HEK293 (cell line): ENCODE measurements around the gene INPP5A.

Experiments
- CTCF ChIP-seq: fragments of 450-650 bp; formaldehyde crosslinking; IDR thresholded peaks from 2 replicates; pipeline ENCODE4 v1.5.1; 2016; ENCODE audit warnings: missing biosample characterization, missing genetic modification characterization
- HOXD13 ChIP-seq: sonication (generic); formaldehyde crosslinking; IDR thresholded peaks from 2 replicates; pipeline ENCODE4 v1.8.0; 2022; ENCODE audit warnings: missing genetic modification reagents, borderline replicate concordance
- SETDB1 ChIP-seq: IDR thresholded peaks from one replicate; pipeline ENCODE4 v1.6.1; 2017; ENCODE audit warnings: mild to moderate bottlenecking, low read length, moderate library complexity, mixed read lengths; ENCODE audit not compliant: insufficient read length
- YY1 ChIP-seq: fragments of 450-650 bp; formaldehyde crosslinking; IDR thresholded peaks from 2 replicates; pipeline ENCODE4 v1.5.1; 2018; ENCODE audit warnings: missing biosample characterization, missing genetic modification characterization
- ZBTB26 ChIP-seq: fragments of 450-650 bp; formaldehyde crosslinking; optimal IDR thresholded peaks from 2 replicates; pipeline ENCODE3; 2016; ENCODE audit warnings: missing biosample characterization, mild to moderate bottlenecking, missing genetic modification characterization
- ZNF302 ChIP-seq: fragments of 450-650 bp; formaldehyde crosslinking; IDR thresholded peaks from 2 replicates; pipeline ENCODE4 v1.5.1; 2016; ENCODE audit warnings: missing biosample characterization, missing genetic modification characterization, low read depth
- ZNF341 ChIP-seq: fragments of 450-650 bp; formaldehyde crosslinking; IDR thresholded peaks from 2 replicates; pipeline ENCODE4; 2016; ENCODE audit warnings: low read depth, missing biosample characterization, missing genetic modification characterization
- ZNF510 ChIP-seq: fragments of 450-650 bp; formaldehyde crosslinking; IDR thresholded peaks from 2 replicates; pipeline ENCODE4 v1.5.1; 2018; ENCODE audit warnings: mild to moderate bottlenecking, missing genetic modification characterization, missing biosample characterization; ENCODE audit not compliant: insufficient replicate concordance
- ZNF558 ChIP-seq: fragments of 450-650 bp; formaldehyde crosslinking; IDR thresholded peaks from 2 replicates; pipeline ENCODE4 v1.5.1; 2016; ENCODE audit warnings: missing biosample characterization, missing genetic modification characterization

GRCh38 chr10:132807621-132808049 lies 270.0 kb downstream of the INPP5A start:
- TF ChIP-seq CTCF (tag by site-specific recombination) (no peak), ZNF558 (no peak), ZNF510 (no peak), HOXD13 (no peak), SETDB1 (no peak), ZNF341 (no peak), YY1 (tag by site-specific recombination) (no peak), ZNF302 (tag by site-specific recombination) (no peak), ZBTB26 (tag by site-specific recombination) (no peak)
